Iris pigment epithelial cell (primary cell): ENCODE measurements around the gene SPINK2.

Source experiments
- DNase-seq: peaks from one replicate; pipeline ENCODE4 v3.0.0-alpha.2; 2011; ENCODE audit warnings: low read depth

The SPINK2 gene

GRCh38 chr4:56821381-56822243, at the start of gene SPINK2:
SPINK2 (minus strand) TSS chr4:56821701; CDS start chr4:56821662, 39 bp downstream.
- DNase-seq = no peak

- DNase-seq = peak; percentile 39
These were observed 49.4 kb upstream of the SPINK2 start for GRCh38 chr4:56870946-56871345.

- peak; percentile 12 for DNase-seq
These were observed 42.1 kb upstream of the SPINK2 start for GRCh38 chr4:56863441-56864139.

- DNase-seq = peak; percentile 44
These were observed 39.9 kb upstream of the SPINK2 start for GRCh38 chr4:56861360-56861759.

- DNase-seq = no peak
These were observed 39.3 kb upstream of the SPINK2 start for GRCh38 chr4:56860781-56861180.

- DNase-seq = no peak
These were observed 38.3 kb upstream of the SPINK2 start for GRCh38 chr4:56859841-56860240.

- peak; percentile 17 for DNase-seq
These were observed 36.3 kb upstream of the SPINK2 start for GRCh38 chr4:56857601-56858309.

- DNase-seq = no peak
These were observed 35.2 kb upstream of the SPINK2 start for GRCh38 chr4:56856656-56857055.

- DNase-seq = no peak
These were observed 29.4 kb upstream of the SPINK2 start for GRCh38 chr4:56850910-56851309.

- peak; percentile 54 for DNase-seq
These were observed 23.5 kb upstream of the SPINK2 start for GRCh38 chr4:56844802-56845580.

GRCh38 chr4:56843421-56843899, 22.0 kb upstream of the SPINK2 start:
- DNase-seq = peak; percentile 75

- no peak for DNase-seq
These were observed 19.1 kb upstream of the SPINK2 start for GRCh38 chr4:56840559-56840958.

GRCh38 chr4:56828784-56829535, 7.5 kb upstream of the SPINK2 start:
- peak; percentile 69 for DNase-seq

- DNase-seq = no peak
These were observed 2.6 kb upstream of the SPINK2 start for GRCh38 chr4:56823933-56824600.

- no peak for DNase-seq
These were observed 2.7 kb downstream of the SPINK2 start for GRCh38 chr4:56818797-56819196.

- DNase-seq = peak; percentile 36
These were observed 3.5 kb downstream of the SPINK2 start for GRCh38 chr4:56817840-56818491.

- DNase-seq = no peak
These were observed 14.8 kb downstream of the SPINK2 start for GRCh38 chr4:56806666-56807065.

- DNase-seq = peak; percentile 80
These were observed 16.9 kb downstream of the SPINK2 start for GRCh38 chr4:56804551-56804950.

GRCh38 chr4:56803471-56803870, 18.0 kb downstream of the SPINK2 start:
- no peak for DNase-seq
